PC-9 (cell line): ENCODE measurements around the gene PRKAG2.

Source experiments
- CTCF ChIP-seq: fragments of 200-600 bp; sonication (generic); conservative IDR thresholded peaks from 2 replicates; pipeline ENCODE4 v1.6.1; 2017; ENCODE audit warnings: mixed run types, antibody characterized with exemption, mild to moderate bottlenecking, moderate library complexity
- EZH2 ChIP-seq: fragments of 200-600 bp; sonication (generic); IDR thresholded peaks from 2 replicates; pipeline ENCODE4 v1.8.0; 2017; ENCODE audit warnings: antibody characterized with exemption, low read depth

- TF ChIP-seq CTCF = no peak
- TF ChIP-seq EZH2 = no peak
Measured at GRCh38 chr7:151721236-151721635, 155.7 kb downstream of the PRKAG2 start.
